Endothelial cell of hepatic sinusoid (primary cell): ENCODE data around the gene KRT13.

Experiments used
- in situ Hi-C: cut with HindIII; loops from 2 replicates; pipeline ENCODE4 v1.10.0; 2017; ENCODE audit warnings: low sequenced_read_pairs

The KRT13 gene

DNA sequence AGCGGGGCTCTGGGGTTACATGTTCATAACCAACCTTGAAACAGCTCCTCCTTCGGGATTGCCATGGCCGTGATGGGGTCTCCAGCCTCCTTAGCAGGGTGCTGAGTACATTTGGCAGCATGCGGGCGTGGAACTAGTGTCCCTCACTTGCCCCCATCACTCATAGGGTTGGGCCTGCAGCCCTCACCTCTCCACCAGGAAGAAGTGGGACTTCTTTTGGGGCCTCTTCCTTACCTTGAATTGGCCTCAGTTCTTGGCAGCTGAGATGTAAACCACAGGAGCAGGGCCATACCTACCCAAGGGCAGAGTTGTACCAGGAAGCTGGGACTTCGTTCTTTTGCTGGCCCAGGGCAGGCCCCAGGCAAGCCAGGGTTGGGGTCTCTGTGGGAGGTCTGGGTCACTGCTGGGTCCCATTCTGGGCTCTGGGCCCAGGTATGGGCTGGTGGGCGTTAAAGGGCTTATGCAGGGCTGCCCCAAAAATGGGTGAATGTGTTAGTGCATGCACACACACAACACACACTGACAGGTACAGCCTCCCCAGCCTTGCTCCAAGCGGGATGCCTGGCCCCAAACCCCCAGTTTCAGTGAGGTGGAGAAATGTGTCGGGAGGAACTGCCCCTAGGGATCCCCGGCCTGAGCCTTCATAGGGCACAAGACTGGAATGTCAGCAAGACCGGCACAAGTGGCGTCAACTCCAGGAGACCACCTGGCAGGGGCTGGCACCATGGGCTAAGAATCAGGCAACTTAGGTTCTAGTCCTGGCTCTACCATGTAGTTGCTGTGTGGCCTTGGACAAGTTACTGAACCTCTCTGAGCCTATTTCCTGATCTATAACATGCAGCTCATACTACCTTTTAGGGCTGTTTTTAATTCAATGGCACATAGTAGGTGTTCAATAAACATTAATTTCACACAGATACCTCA is 17.2 kb upstream of the KRT13 start:
- in situ Hi-C loops: no loop called here

DNA sequence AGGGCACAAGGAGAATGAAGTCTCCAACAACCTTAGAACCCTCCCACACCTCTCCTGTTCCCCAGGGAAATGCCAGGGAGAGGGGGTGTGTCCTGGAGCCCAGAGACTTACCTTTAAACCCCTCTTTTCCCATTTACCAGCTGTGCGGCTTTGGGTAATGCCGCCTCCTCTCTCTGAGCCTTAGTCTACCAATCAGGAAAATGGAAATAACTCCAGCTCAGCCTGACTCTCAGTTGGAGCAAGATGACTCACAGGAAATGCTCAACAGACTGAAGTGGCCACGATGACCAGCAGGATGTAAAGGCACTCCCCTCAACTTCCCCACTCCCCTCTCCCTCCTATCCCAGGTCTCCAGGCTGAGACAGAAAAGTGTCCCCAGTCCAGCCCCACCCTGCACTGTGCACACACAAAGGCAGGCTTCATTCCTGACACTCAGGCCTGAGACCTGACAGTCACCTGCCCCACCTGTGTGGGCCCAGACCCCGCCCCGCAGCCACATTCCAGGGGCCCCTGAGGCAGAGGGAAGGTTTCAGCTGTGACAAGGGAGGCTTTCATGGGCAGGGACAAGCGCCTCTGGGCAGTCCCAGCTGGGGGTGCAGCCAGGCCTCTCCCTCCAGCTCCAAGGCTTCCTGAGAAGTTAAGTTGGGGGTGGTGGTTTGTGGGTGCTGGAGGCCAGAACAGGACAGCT is 16.3 kb upstream of the KRT13 start:
- in situ Hi-C loops: no loop called here

DNA sequence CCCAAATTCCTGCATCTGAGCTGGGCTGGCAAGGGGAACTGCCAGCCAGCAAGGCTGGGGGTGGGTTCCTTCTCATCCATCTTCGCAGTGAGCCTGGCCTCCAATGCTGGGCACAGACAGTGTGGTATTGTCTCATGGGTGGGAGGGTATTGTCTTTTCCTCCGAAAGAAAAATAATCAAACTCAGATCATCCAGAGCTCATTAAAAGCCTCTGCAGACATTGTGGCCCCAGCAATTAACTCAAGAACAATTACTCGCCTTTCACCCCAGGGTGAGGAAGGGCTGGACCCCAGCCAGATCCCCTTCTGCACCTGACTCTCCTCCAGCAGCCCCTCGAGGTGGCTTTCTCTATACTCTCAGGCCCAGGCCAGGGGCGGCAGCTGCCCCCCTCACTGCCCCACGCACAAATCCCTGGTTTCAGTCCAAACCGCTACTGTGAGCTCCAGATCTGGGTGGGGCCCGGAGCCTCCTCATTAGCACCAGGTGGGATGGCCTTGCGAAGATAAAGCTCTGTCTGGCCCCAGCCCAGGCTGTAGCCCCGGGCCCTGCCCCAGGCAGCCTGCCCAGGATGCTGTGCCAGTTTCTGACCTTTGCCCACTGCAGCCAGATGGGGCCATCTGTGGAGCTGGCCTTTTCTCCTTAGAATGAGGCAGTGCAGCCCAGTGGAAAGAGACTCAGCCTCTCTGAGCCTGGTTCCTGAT is 15.6 kb upstream of the KRT13 start:
- in situ Hi-C loops: no loop called here

DNA sequence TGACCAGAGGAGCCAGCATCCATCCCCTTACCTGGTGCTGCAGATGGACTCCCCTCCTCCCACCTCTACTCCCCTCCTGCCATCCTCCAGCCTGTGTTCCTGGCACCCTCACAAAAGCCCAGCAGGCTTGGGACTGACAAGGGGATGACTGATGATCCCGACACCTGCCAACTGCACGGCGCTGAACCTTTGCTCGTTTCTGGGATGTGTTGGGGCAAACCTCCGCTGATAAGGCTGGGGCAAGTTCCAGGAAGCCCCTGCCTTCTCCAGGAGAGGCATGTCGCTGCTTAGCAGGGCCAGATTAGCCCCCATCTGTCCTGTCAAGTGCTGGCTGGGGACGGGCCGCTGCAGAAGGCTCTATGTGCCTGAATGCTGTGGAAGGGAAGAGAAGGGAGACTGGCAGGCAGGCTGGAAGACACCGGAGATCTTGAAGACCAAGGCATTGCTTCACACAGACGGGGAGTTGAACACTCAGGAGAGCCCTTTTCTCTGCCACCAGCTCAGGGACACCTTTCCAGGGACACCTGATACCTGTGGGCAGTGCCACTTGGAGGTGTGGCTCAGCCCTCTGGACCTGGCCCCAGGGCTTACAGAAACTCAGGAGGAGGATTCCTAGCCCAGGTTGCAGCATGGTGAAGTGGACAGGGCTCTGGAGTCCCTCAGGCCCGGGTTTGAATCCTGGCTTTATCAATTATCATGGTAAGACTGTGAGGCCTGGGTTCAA is 14.3 kb upstream of the KRT13 start:
- in situ Hi-C loops: no loop called here

DNA sequence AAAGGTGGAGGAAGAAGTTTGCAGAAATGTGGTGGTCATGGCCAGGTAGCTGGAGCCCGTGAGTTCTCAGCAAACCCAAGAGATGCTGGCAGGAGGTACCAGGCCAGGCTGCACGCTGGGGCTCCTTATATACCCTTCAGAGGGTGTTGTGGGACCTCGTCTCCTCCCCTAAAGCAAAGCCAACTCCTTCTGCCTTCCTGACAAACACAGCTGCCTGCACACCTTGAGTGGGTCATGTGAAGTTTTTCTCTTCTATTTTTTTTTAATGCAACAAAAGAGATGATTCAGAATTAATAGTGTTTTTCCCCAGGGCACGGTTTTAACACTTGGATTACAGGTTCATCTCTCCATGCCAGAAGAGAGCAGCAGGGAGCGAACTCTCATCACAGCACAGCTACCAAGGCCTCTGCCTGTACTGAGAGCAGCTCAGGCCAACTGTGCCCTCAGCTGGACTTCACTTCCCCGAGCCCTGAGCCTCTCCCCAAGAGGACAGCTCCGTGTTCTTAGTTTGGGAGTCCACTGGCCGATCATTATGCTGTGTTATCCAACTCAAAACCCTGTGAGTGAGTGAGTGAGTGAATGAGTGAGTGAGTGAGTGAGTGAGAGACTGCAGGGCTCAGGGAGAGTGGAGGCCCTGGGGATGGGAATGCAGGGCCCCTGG is 13.5 kb upstream of the KRT13 start, which contains the start of gene KRT15:
TSS of gene KRT15 (minus strand) at position 102 of the 661 bp plus-strand sequence. CDS start at position 39, 63 bp downstream.
- in situ Hi-C loops: no loop called here

DNA sequence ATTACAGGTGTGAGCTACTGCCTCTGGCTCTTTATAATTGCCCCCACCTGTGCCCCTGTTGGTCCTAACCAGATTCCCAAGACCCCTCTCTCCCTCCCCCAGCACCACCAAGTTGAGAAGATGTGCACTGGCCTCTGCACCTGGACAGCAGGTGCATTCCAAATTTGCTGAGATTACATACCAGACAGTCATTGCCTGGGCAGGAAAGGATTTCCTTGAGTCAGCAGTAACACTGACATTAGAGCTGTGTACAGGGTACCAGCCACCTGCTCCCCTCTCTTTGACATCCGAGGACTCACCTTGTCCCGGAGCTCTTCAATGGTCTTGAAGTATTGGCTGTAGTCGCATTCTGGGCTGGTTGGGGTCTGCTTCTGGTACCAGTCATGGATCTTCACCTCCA is 12.6 kb upstream of the KRT13 start:
- in situ Hi-C loops: no loop called here

DNA sequence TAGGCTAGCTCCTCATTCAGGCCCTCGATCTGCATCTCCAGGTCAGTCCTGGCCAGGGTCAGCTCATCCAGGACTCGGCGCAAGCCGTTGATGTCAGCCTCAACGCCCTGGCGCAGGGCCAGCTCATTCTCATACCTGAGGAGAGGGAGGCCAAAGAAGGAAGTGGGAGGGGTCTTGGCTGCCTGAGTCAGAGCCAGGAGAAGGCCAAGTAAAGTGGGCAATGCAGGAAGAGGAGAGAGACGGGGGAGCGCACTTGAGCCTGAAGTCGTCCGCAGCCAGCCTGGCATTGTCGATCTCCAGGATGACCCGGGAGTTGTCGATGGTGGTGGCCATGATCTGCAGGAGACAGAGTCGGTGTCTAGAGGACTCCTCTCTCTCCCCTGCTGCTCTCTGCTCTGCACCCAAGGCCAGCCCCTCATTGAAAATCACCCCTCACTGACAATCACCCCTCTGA is 11.4 kb upstream of the KRT13 start:
- in situ Hi-C loops: no loop called here

DNA sequence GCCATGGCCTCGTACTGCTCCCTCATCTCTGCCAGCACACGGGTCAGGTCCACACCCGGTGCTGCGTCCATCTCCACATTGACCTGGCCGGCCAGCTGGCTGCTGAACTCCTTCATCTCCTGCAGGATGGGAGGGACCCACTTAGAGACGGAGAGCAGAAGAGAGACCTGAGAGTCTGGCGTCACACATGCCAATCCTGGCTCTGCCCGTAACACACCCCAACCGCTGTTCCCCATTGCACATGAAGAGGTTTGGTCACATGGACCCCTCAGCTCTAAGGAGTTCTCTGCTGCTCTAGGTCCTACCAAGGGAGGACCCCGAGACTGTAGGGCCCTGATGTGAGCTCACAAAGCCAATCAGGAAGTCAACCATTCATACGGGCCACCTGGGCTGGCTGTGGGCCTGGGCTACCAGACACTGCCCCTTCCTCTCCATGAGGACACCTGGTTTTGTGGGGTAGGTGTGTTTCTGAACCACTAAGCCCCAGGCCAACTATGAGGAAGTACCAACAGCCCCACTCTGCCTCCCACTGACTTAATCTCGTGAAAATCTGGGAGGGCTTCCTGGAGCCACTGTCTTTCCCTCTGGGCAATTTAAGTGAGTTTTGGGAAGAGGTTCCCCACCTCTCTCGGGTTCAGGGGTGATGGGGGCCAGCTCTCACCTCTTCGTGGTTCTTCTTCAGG is 10.9 kb upstream of the KRT13 start:
- in situ Hi-C loops: no loop called here

DNA sequence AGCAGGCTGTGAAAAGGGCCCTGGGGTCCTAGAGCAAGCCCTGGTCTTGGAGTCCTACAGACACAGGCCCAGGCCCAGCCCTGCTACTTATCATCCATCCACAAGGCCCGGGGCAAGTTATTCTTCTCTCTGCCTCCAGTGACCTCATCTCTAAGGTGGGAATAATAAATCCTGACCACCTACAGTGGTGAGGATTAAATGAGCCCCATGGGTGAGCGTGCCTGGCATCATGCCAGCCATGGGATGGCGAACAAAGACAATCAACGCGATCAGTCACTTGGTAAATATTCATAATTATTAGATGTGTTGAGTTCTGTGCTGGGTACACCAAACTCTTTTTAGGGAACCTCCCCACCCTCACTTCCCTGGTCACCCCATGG is 7.7 kb upstream of the KRT13 start:
- in situ Hi-C loops: no loop called here

DNA sequence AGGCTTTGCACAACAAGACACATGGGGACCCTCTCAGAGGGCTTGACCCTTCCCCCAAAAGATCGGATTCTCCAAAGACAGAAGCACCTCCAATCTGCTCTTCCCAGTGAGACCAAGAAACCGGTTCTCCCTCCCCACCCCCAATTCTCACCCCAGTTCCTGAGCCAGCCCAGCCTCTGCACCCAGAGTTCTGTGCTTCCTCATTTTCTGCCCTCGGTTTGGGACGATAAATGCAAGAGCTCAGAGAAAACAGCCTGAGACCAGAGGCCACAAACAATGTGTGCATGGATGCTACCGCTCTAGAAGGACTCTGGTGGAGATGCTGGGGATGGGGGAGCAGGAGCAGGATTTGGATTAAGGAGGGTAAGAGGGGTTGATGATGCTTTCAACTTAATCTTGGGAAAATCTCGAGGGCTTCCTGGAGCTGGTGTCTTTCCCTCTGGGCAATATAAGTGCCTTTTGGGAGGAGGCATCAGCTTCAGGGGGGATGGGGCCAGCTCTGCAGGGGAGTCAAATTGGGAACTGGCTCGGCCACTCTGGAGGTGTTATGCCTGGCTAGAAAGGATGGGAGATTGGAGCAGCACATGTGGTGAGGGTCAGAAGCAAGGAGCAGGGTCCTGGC is 7.2 kb upstream of the KRT13 start:
- in situ Hi-C loops: no loop called here

DNA sequence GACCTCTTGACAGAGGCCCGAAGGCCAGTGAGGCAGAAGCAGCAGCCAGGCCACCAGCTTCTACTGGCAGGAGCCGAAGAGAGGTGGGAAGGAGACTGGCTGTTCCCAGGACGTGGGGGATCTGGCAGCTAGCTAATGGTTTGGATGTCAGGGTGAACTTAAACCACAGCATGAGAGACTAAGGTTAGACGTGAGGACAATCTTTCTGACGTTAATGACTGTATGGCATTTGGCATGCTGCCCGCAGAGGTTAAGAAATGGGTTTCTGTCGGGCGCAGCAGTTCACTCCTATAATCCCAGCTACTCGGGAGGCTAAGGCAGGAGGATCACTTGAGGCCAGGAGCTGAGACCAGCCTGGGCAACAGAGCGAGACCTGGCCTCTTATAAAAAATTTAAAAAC is 6.3 kb upstream of the KRT13 start:
- in situ Hi-C loops: no loop called here

DNA sequence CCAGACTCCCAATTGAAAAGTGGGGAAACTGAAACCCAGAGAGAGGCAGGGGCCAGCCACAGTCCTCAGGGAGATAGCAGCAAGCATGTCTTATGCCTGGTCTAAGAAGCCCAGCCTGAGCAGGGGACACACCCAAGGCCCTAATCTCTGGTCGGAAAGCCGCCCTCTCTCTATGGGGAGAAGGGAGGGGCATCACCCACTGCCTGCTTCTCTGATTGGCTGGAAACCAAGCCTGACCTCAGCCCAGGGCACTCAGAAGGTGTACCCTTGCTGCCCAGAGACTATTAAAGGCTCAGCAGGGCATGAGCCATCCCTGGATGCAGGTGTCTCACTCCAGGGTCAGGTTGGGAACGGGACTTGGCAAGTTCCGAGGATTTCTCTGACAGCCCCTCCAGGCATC is 5.7 kb upstream of the KRT13 start:
- in situ Hi-C loops: no loop called here

DNA sequence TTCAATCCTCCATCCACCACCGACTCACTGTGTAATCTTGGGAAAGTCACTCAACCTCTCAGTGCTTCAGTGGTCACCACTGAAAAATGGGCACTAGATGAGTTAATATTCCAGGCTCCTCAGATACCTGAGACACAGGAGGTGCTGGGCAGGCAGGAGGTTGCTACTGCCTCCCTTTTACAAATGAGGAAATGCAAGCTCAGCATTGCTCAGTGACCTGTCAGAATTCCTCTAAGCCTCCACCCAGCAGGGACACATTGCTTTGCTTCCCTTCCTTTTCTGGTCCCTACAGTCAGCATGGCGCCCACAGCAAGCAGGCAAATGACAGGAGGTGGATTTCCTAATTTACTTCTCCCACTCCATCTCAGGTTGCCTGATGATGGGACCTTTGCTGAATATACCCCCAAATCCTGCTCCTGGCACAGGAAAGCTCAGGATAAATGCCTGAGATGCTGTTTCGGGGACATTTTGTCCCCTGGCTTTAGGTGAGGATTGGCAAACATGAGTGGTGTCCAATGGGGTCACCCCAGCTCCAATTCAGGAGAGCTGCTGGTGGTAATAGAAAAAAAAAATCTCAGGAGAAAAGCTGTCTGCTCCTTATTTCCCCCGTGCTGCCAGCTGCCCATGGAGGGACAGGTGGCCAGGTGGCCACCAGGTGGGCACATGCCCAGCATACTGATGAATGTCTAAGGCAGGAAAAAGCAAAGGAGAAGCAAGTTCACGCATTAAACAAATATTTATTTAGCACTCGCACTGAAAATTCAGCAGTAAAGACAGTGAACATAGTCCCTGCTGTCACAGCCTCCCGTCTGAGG is 5.0 kb upstream of the KRT13 start:
- in situ Hi-C loops: no loop called here

DNA sequence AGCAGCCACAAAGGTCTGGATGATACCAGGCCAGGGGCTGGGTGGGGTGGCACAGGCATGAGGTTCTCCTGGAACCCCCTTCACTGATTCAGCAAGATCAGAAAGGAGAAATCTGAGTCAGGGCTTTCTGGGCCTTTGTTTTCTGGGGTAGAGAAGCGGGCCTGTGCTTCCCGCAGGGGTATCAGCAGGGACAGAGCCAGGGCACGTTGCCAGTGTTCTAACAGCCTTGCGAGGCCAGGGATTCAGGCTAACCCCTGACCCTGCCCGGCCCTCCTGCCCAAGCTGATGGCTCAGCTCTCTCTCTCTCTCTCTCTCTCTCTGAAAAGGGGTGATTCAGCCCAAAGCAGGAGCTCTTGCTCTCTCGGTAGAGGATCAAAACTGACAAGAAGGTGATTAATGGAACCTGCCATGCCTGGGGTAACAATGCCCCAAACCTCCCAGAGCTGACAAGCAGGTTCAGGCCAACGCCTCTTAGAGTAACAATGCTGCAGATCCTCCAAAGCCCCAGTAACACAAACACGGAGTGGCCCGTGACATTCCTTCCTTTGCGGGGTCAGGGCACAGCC is 2.0 kb upstream of the KRT13 start:
- in situ Hi-C loops: no loop called here

DNA sequence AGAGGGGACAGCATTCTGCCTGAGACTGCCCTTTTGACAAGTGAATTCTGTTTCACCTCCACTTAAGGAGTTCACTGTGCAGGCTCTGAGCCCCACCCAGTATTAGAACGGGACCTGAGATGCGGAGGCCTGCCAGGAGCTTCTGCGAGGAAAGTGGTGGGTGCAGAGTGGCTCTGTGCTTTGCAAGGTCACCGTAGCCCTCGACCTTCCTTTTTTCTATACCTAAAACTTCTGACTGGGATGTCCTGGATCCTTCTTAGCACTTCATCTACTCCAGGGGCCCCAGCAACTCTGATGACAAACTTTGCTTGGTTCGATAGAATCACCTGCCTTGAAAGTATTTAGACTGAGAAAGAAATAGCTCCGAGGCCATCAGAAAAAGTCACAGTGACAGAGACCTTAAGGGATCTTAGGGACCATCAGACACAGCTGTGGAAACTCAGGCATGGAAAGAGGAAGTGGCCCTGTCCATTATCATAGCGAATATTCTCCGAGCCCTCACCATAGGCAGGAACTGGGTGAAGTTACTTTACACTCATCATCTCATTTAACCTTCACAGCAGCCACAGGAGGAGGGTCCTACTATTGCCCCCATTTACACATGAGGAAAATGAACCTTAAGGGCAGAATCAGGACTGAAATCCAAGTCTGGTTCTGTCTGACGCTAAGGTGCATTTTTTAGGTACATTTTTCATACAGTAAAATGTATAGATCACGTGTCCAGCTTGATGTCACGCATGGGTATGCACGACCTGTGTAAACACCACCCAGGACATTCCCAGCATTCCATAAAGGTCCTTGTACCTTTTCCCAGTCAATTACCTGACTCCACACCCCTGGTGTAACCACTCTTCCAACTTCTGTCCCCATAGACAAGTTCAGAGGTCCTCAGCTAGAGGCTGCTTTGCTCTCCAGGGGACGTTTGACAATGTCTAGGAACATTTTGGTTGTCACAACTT is 676 bp upstream of the KRT13 start:
- in situ Hi-C loops: no loop called here

DNA sequence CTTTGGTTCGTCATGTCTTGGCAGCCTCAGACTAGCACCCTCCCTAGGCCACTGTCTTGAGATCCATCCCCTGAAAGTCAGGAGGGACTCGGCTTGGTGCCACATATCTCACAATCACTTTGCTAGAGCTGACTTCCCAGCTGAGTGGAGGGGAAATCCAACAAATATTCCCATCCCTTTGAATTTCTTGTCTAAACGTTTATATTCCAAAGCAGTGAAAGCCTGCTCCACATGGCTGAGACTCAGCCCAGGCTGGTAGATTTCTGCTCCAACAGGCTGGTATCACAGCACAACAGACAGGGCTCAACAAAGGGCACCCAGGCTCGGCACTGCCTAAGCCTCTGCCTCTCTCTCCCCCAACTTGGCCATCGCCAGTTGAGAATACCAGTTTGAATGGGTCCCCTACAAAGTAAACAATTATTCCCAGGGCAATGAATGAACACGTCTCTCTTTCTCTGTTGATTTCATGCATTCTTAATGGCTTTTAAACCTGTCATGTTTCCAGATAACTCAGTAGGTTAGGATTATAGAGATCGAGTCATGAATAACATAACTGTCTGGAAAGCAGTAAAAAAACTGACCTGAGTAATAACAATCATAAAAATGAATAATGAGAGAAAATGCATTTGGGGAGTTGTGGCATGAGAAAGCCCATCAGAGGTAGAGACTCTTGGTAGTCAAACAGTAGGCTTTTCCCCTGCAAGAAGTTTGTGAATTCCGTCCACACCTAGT is 1.0 kb downstream of the KRT13 start:
- in situ Hi-C loops: no loop called here
